NK-92 (cell line): ENCODE results near the gene CHMP6.

Experiments
- DNase-seq: peaks from one replicate; lab custom pipeline; 2025; ENCODE audit not compliant: unreplicated experiment; lab: John Stamatoyannopoulos, UW

The CHMP6 gene

GRCh38 chr17:80992077-80992947, 671 bp downstream of the CHMP6 start:
- DNase-seq, result no peak

DNA sequence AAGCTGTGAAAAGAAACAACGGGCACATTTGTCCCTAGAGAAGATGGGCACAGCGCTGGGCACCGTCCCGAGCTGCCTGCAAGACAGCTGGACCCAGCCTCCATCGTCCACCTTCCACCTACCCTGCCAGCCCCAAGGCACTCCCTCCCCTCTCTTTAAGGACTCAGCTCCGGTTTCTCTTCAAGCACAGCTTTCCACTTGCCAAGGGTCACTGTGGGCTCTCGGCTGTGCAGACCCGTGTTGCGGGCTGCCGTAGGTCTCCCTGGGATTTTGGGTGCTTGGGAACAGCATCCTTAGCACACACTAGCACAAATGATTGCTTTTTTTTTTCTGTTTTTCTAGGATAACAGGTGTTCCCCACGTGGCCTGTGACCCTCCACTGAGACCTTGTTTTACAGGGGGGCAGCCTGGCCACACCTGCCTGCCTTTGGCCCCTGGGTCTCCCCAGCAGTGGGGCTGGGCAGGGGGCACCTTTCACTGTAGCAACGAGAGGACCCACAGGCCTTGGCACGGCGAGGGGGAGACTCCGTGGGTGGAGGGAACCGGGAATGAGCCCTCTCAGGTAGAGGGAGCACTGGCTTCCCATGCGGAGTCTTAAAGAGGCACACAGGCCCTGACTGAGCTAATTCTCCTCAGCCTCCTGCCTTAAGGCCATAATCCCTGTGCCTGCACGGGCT, 1.4 kb downstream of the CHMP6 start:
- no peak for DNase-seq

- no peak for DNase-seq
These were observed 3.5 kb downstream of the CHMP6 start for GRCh38 chr17:80995131-80995530.

DNA sequence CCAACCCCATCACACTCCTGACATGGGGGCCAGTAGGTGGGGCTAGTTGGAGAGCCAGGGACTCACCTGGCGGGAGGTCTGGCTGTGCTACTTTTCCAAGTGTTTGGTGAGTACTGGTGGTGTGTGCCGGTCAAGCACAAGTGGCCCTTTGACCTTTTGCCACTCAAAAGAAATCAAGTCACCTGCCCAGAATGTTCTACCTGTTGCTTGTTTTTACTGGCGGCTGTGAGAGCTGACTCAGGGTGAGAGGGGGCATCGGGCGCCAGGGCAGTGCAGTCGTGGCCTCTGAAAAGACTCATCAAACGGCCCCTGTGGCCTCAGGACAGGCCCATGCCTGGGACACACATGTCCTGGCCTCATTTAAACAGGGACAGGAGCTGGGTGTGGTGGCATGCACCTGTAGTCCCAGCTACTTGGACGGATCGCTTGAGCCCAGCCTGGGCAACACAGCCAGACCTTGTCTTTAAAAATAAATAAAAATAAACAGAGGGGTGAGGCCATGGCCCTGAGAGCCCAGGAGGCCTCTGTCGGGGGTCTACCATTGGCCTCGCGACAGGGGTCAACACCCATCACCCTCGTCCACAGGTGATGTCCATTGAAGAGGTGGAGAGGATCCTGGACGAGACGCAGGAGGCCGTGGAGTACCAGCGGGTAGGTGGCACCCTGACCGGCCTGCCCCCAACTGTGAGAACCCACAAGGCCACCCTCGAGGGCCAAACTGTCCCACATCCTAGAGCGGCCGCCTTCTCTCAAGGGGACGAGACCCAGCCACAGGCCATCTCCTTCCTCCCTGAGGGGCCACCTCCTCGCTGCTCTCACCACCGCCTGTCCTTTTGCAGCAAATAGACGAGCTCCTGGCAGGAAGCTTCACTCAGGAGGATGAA, 5.0 kb downstream of the CHMP6 start:
- no peak for DNase-seq

DNA sequence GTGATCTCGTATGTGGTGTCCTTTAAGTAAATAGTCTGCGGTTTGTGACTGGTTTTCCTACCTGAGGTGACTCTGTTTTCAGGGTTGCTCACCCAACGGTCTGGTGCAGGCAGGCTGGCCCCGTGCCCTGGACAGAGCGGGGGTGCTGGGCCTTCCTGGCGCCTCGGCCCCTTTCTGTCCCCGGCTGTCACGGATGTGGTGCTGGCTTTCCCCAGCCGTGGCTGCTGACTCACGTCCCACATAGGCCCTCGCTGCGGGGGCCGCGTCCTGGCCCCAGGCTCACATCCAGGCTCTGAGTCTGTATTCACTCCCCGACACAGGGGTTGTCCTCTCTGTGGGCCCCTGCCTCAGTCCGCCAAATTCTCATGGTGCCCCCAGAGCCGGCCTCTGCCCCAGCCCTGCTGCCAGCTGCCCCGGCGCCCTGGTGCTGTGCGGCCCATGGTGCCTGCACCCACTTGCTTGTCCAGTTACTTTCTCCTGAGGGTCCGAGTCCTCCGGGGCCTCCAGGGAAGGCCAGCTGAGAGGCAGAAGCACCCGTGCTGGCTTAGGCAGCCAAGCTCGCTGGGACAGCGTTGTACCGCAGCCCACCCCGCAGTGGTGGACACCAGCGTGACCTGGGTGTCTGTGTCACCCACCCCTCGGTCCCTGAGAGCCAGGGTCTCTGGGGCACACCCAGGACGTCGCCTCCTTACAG, 5.9 kb downstream of the CHMP6 start:
- DNase-seq, result no peak

- DNase-seq, result no peak
These were observed 6.6 kb downstream of the CHMP6 start for GRCh38 chr17:80998118-80998747.

- no peak for DNase-seq
These were observed 7.3 kb downstream of the CHMP6 start for GRCh38 chr17:80998748-80999535.

GRCh38 chr17:80999536-81000333, 8.1 kb downstream of the CHMP6 start:
- DNase-seq, result no peak

- DNase-seq, result no peak
These were observed 8.6 kb downstream of the CHMP6 start for GRCh38 chr17:81000334-81000630.

DNA sequence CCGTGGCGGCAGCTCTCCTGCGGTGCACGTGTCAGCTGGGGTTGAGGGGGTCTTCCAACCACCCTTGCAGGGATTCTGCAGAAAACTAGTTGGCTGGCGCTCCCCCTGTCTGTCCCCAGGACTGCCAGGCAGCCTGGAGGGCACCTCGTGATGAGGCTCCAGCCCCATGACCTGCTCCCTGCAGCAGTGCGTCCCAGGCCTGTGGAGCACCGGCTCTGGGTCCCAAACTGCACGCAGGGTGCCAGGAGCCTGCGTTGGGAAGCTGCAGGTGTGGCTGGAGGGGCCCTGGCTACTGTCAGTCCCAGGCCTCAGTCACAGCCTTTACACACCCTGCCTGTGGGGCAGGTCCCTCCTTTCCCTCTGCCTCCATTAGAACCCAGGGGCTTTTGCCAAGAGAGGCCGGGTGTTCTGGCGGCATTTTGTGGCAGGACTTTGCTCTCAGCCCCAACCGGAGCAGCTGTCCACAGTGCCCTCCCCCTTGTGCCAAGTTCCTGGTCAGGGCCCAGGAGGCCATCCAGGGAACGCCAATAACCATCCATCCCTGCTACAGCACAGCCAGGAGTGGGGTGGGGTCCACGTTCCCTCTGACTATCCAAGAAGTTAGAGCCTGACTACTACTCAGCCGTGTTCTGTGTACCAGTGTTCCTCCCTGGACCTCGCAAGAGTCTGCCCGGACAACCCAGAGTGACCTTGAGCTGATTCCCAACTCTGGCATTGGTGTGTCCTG, 9.2 kb downstream of the CHMP6 start:
- DNase-seq, result no peak

- no peak for DNase-seq
These were observed 10.4 kb downstream of the CHMP6 start for GRCh38 chr17:81002013-81002384.

DNA sequence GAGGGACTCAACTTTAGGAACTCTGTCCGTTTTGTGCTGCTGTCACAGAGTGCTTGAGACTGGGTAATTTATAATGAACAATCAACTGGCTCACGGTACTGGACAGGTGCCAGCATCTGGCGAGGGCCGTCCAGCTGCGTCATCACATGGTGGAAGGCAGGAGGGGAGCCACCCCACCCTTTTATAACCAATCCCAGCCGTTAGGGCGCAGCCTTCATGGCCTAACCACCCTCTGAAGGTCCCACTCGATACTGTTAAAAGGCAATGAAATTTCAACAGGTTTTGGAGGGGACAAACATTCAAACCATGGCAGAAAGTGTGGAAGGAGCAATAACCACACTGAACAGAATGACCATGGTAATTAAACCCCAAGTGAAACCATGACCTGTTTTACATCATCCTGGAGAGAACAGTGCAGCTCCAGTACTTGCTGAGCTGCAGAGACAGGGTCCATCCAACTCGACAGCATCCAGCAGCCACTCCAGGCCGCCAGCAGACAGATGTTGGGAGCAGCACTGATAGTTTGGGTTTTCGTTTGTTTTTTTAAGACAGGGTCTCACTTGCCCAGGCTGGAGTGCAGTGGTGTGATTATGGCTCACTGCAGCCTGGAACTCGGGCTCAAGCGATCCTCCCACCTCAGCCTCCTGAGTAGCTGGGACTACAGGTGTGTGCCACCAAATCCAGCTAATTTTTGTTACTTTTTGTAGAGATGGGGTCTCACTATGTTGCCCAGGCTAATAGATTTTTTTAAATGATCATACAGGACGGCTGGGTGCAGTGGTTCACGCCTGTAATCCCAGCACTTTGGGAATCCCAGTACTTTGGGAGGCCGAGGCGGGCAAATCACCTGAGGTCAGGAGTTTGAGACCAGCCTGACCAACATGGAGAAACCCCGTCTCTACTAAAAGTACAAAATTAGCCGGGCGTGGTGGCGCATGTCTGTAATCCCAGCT, 11.0 kb downstream of the CHMP6 start:
- DNase-seq, result no peak

GRCh38 chr17:81003711-81004475, 12.3 kb downstream of the CHMP6 start:
- no peak for DNase-seq

- DNase-seq, result no peak
These were observed 15.2 kb downstream of the CHMP6 start for GRCh38 chr17:81006891-81007290.

- no peak for DNase-seq
These were observed 16.5 kb downstream of the CHMP6 start for GRCh38 chr17:81008140-81008539.

DNA sequence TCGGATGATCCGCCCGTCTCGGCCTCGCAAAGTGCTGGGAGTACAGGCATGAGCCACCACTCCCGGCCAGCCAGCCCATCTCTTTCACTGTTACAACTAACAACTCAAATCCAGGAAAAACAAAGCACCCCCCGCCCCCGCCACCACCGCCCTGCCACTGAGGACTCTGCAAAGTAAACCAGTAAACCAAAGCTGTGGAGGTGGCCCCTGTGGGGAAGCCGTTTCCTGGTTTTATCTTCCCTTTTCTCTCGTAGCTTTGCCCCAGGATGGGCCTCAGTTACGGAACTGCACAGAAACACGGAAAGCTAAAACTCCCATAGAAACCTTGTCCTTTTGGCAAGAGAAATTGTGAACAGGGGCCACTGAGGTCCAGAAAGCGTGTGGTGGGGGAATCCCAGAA, 17.5 kb downstream of the CHMP6 start:
- DNase-seq, result no peak

DNA sequence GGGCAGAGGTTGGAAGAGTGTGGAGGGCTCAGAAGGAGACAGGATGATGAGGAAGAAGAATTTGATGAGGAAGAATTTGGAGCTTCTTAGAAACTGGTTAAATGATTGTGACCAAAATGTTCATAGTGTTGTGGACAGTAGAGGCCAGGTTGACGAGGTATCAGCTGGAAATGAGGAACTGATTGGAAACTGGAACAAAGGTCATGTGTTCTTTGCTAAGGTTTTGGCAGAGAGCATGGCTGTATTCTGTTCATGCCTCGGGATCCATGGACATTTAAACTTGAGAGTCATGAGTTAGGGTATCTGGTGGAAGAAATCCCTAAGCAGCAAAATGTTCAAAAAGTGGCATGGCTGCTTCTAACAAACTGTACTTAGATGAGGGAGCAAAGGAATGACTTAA, 19.3 kb downstream of the CHMP6 start:
- no peak for DNase-seq
